ENCODE data around the gene FGFBP1.
A peak's percentile ranks its signal among the peaks of the same experiment; 100 is the strongest.

DNA sequence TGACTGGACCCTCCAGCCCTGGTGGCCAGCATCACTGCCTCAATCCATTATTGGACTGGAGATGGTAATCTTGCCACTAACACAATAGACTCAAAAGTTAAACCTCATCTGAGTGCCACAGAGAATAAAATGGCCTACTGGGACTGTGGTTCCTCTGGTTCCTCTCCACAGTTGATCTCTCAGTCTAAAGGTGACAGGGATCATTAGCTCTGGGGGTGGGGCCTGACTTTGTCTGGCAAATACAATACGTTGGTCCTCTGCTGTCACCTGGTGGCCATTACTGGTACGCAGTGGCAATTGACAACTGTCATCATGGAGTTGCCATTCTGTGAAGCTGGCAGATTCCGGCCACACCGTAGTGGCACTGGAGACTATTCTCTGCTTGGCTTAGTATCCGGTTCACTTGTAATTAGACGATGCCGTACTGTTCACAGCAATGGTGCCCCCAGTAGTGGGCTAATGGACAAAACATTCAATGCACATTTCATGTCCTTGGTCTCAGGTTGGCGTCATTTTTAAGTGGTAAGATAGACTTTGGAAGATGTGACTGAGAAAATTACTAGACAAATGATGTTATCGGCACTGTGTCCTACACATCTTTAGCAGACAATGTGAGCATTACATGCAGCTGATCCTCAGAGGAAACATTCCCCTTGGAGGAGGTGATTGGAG, 17.8 kb upstream of the FGFBP1 start:
- TF ChIP-seq, protein P1, sequence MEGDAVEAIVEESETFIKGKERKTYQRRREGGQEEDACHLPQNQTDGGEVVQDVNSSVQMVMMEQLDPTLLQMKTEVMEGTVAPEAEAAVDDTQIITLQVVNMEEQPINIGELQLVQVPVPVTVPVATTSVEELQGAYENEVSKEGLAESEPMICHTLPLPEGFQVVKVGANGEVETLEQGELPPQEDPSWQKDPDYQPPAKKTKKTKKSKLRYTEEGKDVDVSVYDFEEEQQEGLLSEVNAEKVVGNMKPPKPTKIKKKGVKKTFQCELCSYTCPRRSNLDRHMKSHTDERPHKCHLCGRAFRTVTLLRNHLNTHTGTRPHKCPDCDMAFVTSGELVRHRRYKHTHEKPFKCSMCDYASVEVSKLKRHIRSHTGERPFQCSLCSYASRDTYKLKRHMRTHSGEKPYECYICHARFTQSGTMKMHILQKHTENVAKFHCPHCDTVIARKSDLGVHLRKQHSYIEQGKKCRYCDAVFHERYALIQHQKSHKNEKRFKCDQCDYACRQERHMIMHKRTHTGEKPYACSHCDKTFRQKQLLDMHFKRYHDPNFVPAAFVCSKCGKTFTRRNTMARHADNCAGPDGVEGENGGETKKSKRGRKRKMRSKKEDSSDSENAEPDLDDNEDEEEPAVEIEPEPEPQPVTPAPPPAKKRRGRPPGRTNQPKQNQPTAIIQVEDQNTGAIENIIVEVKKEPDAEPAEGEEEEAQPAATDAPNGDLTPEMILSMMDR (IDR thresholded peaks at IDR 0.05) = peak in 1 of 3 donors; percentile 86
- TF ChIP-seq POLR2A (IDR thresholded peaks at IDR 0.05) = no peak

Data from lower leg skin (tissue), 3 donors.